ENCODE data around the gene BCL11A. TPM values are rescaled to one million over a fixed set of nuclear protein-coding genes. Genes with fewer than 3 reads are reported as not detected.

Gene BCL11A
- total RNA-seq, 1 experiment from 2014 or later: 0.33 TPM

- TF ChIP-seq CTCF (IDR thresholded peaks at IDR 0.05): no peak; the same call in 1 of the 2 replicates
- no peak for TF ChIP-seq SIN3A (IDR thresholded peaks at IDR 0.05; ENCODE audit: borderline replicate concordance, insufficient read depth, low read depth, low read length)
- no peak for TF ChIP-seq REST (IDR thresholded peaks at IDR 0.05; ENCODE audit: insufficient read depth in 1 of 2, low read depth in 2 of 2, low read length in 1 of 2)
- TF ChIP-seq TCF7L2 (IDR thresholded peaks at IDR 0.05; ENCODE audit: low read depth, low read length): no peak
- TF ChIP-seq POLR2AphosphoS5 (IDR thresholded peaks at IDR 0.05; ENCODE audit: low read depth, low read length): no peak
- CTCF ChIA-PET: interaction anchor here (0.7 kb wide), 1 partner anchor 143 kb away, joined by 3 read pairs; no protein-coding TSS in a partner anchor
- H3K9me3 ChIP-seq (ENCODE audit: control insufficient read depth, insufficient read depth, low read depth, low read length): no peaks in the 10 kb centered on the region
- H3K4me1 ChIP-seq (ENCODE audit: control insufficient read depth, insufficient read depth, low read length): no peaks in the 10 kb centered on the region
- no peak for ATAC-seq
- BruUV-seq (replicated peaks): no TSS peak
- intact Hi-C loops (cut with micrococcal nuclease; ENCODE audit: unreplicated experiment): no loop called here
- H3K27ac ChIP-seq (ENCODE audit: low read length): no peak overlapping the region
- H3K4me3 ChIP-seq (ENCODE audit: low read depth in 2 of 2, low read length in 2 of 2): no peak overlapping the region
- no peaks in the 10 kb centered on the region for H3K36me3 ChIP-seq (ENCODE audit: control insufficient read depth, insufficient read depth, low read length)
- POLR2A ChIA-PET: interaction anchor here (0.5 kb wide), 1 partner anchor 110 kb away, joined by 3 read pairs; no protein-coding TSS in a partner anchor
- no peaks in the 10 kb centered on the region for H3K27me3 ChIP-seq (ENCODE audit: control insufficient read depth, insufficient read depth, low read length)
- no peak for DNase-seq (ENCODE audit: low read depth, low spot score)
- in situ Hi-C loops (cut with HindIII; ENCODE audit: low pct_unique_long_range_greater_than_20kb, low sequenced_read_pairs): no loop called here
These were observed 113.2 kb downstream of the BCL11A start for GRCh38 chr2:60440079-60440766.

GRCh38 chr2:60439219-60439974, 114.1 kb downstream of the BCL11A start:
- POLR2A ChIA-PET: no interaction called here
- H3K4me3 ChIP-seq (ENCODE audit: low read depth in 2 of 2, low read length in 2 of 2): no peak overlapping the region
- in situ Hi-C loops (cut with HindIII; ENCODE audit: low pct_unique_long_range_greater_than_20kb, low sequenced_read_pairs): no loop called here
- H3K4me1 ChIP-seq (ENCODE audit: control insufficient read depth, insufficient read depth, low read length): no peaks in the 10 kb centered on the region
- TF ChIP-seq REST (IDR thresholded peaks at IDR 0.05; ENCODE audit: insufficient read depth in 1 of 2, low read depth in 2 of 2, low read length in 1 of 2) (no peak), POLR2AphosphoS5 (IDR thresholded peaks at IDR 0.05; ENCODE audit: low read depth, low read length) (no peak), SIN3A (IDR thresholded peaks at IDR 0.05; ENCODE audit: borderline replicate concordance, insufficient read depth, low read depth, low read length) (no peak), TCF7L2 (IDR thresholded peaks at IDR 0.05; ENCODE audit: low read depth, low read length) (no peak), CTCF (IDR thresholded peaks at IDR 0.05) (peak; percentile 50)
- peak; percentile 20 for DNase-seq (ENCODE audit: low read depth, low spot score)
- no peaks in the 10 kb centered on the region for H3K27me3 ChIP-seq (ENCODE audit: control insufficient read depth, insufficient read depth, low read length)
- CTCF ChIA-PET: interaction anchor here (0.7 kb wide), 1 partner anchor 144 kb away, joined by 3 read pairs; no protein-coding TSS in a partner anchor
- intact Hi-C loops (cut with micrococcal nuclease; ENCODE audit: unreplicated experiment): no loop called here
- H3K36me3 ChIP-seq (ENCODE audit: control insufficient read depth, insufficient read depth, low read length): no peaks in the 10 kb centered on the region
- no peak overlapping the region for H3K27ac ChIP-seq (ENCODE audit: low read length)
- ATAC-seq: peak; percentile 74
- no TSS peak for BruUV-seq (replicated peaks)
- H3K9me3 ChIP-seq (ENCODE audit: control insufficient read depth, insufficient read depth, low read depth, low read length): no peaks in the 10 kb centered on the region
